WTC11 (cell line): ENCODE data around the gene NFIA.
"Not testable (repeated sequence)": the region's sequence is repeated elsewhere in the genome, so short reads cannot be mapped to it uniquely, and the experiment has no call there.

Source experiments
- CREM ChIP-seq: sonication (generic); formaldehyde crosslinking; IDR thresholded peaks from 2 replicates; pipeline ENCODE4 v1.8.1; 2022; ENCODE audit warnings: mild to moderate bottlenecking, missing genetic modification reagents, moderate library complexity
- ETV6 ChIP-seq: sonication (generic); formaldehyde crosslinking; IDR thresholded peaks from 2 replicates; pipeline ENCODE4 v1.8.1; 2022; ENCODE audit warnings: mild to moderate bottlenecking, missing genetic modification reagents
- NR3C1 ChIP-seq: sonication (generic); formaldehyde crosslinking; conservative IDR thresholded peaks from 2 replicates; pipeline ENCODE4 v1.8.1; 2023; ENCODE audit warnings: low read depth, mild to moderate bottlenecking, missing genetic modification reagents
- RORB ChIP-seq: fragments of 250-450 bp; sonication (Bioruptor Pico); IDR thresholded peaks from 2 replicates; pipeline ENCODE4 v1.9.0; 2021; ENCODE audit warnings: mild to moderate bottlenecking
- TCF7 ChIP-seq: sonication (generic); formaldehyde crosslinking; IDR thresholded peaks from 2 replicates; pipeline ENCODE4 v1.8.0; 2022; ENCODE audit warnings: mild to moderate bottlenecking, low read depth, missing genetic modification reagents, moderate library complexity
- TEAD1 ChIP-seq: sonication (generic); formaldehyde crosslinking; IDR thresholded peaks from 2 replicates; pipeline ENCODE4 v1.8.0; 2022; ENCODE audit warnings: mild to moderate bottlenecking, missing genetic modification reagents
- TEAD4 ChIP-seq: sonication (generic); formaldehyde crosslinking; IDR thresholded peaks from 2 replicates; pipeline ENCODE4 v1.8.0; 2022; ENCODE audit warnings: mild to moderate bottlenecking, missing genetic modification reagents
- ZNF263 ChIP-seq: sonication (generic); formaldehyde crosslinking; IDR thresholded peaks from 2 replicates; pipeline ENCODE4 v1.8.1; 2022; ENCODE audit warnings: low read depth, mild to moderate bottlenecking, moderate library complexity, missing genetic modification reagents
- TF ChIP-seq, protein P1 (sequence below): fragments of 200-600 bp; IDR thresholded peaks from 2 replicates; pipeline ENCODE4 v1.8.0; 2022; ENCODE audit warnings: antibody characterized with exemption
- TF ChIP-seq, protein P2 (sequence below): sonication (generic); formaldehyde crosslinking; IDR thresholded peaks from 2 replicates; pipeline ENCODE4 v1.8.0; 2022; ENCODE audit warnings: mild to moderate bottlenecking, missing genetic modification reagents
- TF ChIP-seq, protein P3 (sequence below): fragments of 250-450 bp; sonication (Bioruptor Pico); conservative IDR thresholded peaks from 2 replicates; pipeline ENCODE4 v1.9.0; 2021; ENCODE audit warnings: mild to moderate bottlenecking
- TF ChIP-seq, protein P4 (sequence below): sonication (generic); formaldehyde crosslinking; IDR thresholded peaks from 2 replicates; pipeline ENCODE4 v1.8.1; 2023; ENCODE audit warnings: mild to moderate bottlenecking, missing genetic modification reagents, moderate library complexity
- TF ChIP-seq, protein P5 (sequence below): sonication (generic); formaldehyde crosslinking; IDR thresholded peaks from 2 replicates; pipeline ENCODE4 v1.8.1; 2023; ENCODE audit warnings: mild to moderate bottlenecking, moderate library complexity, missing genetic modification reagents

DNA sequence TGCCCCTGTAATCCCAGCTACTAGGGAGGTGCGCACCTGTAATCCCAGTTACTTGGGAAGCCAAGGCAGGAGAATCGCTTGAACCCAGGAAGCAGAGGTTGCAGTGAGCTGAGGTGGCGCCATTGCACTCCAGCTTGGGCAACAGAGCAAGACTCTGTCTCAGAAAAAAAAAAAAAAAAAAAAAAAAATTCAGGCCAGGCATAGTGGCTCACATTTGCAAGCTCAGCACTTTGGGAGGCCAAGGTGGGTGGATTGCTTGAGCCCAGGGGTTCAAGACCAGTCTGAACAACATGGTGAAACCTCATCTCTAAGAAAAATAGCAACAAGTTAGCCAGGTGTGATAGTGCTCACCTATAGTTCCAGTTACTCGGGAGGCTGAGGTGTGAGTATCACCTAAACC, 20.8 kb upstream of the NFIA start:
- TF ChIP-seq TEAD4; TEAD1 (CRISPR knock-in tag); RORB (CRISPR knock-in tag); TCF7; ETV6 (CRISPR knock-in tag); ZNF263; CREM (CRISPR knock-in tag); NR3C1: not testable (repeated sequence)
- TF ChIP-seq, protein P1, sequence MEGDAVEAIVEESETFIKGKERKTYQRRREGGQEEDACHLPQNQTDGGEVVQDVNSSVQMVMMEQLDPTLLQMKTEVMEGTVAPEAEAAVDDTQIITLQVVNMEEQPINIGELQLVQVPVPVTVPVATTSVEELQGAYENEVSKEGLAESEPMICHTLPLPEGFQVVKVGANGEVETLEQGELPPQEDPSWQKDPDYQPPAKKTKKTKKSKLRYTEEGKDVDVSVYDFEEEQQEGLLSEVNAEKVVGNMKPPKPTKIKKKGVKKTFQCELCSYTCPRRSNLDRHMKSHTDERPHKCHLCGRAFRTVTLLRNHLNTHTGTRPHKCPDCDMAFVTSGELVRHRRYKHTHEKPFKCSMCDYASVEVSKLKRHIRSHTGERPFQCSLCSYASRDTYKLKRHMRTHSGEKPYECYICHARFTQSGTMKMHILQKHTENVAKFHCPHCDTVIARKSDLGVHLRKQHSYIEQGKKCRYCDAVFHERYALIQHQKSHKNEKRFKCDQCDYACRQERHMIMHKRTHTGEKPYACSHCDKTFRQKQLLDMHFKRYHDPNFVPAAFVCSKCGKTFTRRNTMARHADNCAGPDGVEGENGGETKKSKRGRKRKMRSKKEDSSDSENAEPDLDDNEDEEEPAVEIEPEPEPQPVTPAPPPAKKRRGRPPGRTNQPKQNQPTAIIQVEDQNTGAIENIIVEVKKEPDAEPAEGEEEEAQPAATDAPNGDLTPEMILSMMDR = not testable (repeated sequence)
- TF ChIP-seq, protein P2, sequence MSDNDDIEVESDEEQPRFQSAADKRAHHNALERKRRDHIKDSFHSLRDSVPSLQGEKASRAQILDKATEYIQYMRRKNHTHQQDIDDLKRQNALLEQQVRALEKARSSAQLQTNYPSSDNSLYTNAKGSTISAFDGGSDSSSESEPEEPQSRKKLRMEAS (CRISPR knock-in tag) = not testable (repeated sequence)
- TF ChIP-seq, protein P3, sequence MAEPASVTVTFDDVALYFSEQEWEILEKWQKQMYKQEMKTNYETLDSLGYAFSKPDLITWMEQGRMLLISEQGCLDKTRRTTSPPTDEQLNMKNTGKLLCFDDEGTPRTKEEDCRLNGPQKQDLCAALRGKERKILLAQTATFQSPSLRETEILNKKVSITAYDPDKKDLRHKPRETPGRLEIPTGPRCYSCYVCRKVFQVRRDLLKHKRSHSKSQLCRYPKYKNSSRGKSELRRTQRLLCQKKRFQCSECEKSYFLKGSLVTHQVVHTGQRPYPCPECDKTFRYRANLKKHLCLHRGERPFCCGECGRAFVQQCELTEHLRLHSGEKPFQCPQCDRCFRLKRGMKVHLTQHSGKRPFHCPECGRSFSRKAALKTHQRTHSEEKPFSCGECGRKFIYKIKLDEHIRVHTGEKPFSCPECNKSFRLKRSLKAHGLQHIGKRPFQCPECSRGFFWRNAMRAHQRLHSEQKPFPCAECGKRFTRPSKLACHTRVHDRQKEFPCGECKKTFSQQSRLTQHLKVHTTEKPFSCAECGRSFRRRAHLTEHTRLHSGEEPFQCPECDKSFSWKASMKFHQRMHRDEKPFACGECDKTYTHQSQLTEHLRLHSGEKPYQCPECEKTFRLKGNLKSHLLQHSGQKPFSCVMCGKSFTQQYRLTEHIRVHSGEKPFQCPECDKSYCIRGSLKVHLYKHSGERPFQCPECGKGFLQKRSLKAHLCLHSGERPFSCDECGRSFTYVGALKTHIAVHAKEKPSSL (CRISPR knock-in tag) = not testable (repeated sequence)
- TF ChIP-seq, protein P4, sequence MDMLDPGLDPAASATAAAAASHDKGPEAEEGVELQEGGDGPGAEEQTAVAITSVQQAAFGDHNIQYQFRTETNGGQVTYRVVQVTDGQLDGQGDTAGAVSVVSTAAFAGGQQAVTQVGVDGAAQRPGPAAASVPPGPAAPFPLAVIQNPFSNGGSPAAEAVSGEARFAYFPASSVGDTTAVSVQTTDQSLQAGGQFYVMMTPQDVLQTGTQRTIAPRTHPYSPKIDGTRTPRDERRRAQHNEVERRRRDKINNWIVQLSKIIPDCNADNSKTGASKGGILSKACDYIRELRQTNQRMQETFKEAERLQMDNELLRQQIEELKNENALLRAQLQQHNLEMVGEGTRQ = not testable (repeated sequence)
- TF ChIP-seq, protein P5, sequence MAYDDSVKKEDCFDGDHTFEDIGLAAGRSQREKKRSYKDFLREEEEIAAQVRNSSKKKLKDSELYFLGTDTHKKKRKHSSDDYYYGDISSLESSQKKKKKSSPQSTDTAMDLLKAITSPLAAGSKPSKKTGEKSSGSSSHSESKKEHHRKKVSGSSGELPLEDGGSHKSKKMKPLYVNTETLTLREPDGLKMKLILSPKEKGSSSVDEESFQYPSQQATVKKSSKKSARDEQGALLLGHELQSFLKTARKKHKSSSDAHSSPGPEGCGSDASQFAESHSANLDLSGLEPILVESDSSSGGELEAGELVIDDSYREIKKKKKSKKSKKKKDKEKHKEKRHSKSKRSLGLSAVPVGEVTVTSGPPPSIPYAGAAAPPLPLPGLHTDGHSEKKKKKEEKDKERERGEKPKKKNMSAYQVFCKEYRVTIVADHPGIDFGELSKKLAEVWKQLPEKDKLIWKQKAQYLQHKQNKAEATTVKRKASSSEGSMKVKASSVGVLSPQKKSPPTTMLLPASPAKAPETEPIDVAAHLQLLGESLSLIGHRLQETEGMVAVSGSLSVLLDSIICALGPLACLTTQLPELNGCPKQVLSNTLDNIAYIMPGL = not testable (repeated sequence)
